HFFc6 (cell line): ENCODE results near the gene DPYSL4. TPM values are rescaled to one million over a fixed set of nuclear protein-coding genes. Genes with fewer than 3 reads are reported as not detected.

Experiments
- DNase-seq: peaks from one replicate; pipeline ENCODE4 v3.0.0-alpha.2; 2018
- H3K27ac Mint-ChIP-seq: 2 replicates; pipeline ENCODE4 v1.8.0; 2020; ENCODE audit warnings: mild to moderate bottlenecking, mixed read lengths
- H3K27me3 Mint-ChIP-seq: 2 replicates; pipeline ENCODE4 v1.8.0; 2021; ENCODE audit warnings: mild to moderate bottlenecking, moderate library complexity, mixed read lengths; ENCODE audit not compliant: insufficient read depth
- H3K36me3 Mint-ChIP-seq: 2 replicates; pipeline ENCODE4 v1.8.0; 2021; ENCODE audit warnings: low read depth, mixed read lengths
- H3K4me1 Mint-ChIP-seq: 2 replicates; pipeline ENCODE4 v1.8.0; 2020; ENCODE audit warnings: low read depth, mixed read lengths
- H3K4me3 Mint-ChIP-seq: 2 replicates; pipeline ENCODE4 v1.8.0; 2020; ENCODE audit warnings: mild to moderate bottlenecking, moderate library complexity, mixed read lengths
- H3K9me3 Mint-ChIP-seq: 2 replicates; pipeline ENCODE4 v1.8.0; 2020; ENCODE audit warnings: mild to moderate bottlenecking, mixed read lengths
- total RNA-seq, 6 experiments: library from RNA; stranded (reverse); fragmentation: NEBNext Ultra II Directional; extraction: Animal tissue kit (Norgen Biotek cat#: 25700); gene quantifications; 2 replicates in 1 of 6; 3 replicates in 5 of 6; pipeline ENCODE4 v1.2.3, GENCODE V29; 2021
- TF ChIP-seq, protein P1 (sequence below): fragments of 200-600 bp; sonication (generic); IDR thresholded peaks from 2 replicates; pipeline ENCODE4 v1.5.0; 2021; ENCODE audit warnings: antibody characterized with exemption, mild to moderate bottlenecking

Gene DPYSL4
- total RNA-seq, 6 experiments from 2014 or later, result 0.13 to 2.4 (median 0.34) TPM

DNA sequence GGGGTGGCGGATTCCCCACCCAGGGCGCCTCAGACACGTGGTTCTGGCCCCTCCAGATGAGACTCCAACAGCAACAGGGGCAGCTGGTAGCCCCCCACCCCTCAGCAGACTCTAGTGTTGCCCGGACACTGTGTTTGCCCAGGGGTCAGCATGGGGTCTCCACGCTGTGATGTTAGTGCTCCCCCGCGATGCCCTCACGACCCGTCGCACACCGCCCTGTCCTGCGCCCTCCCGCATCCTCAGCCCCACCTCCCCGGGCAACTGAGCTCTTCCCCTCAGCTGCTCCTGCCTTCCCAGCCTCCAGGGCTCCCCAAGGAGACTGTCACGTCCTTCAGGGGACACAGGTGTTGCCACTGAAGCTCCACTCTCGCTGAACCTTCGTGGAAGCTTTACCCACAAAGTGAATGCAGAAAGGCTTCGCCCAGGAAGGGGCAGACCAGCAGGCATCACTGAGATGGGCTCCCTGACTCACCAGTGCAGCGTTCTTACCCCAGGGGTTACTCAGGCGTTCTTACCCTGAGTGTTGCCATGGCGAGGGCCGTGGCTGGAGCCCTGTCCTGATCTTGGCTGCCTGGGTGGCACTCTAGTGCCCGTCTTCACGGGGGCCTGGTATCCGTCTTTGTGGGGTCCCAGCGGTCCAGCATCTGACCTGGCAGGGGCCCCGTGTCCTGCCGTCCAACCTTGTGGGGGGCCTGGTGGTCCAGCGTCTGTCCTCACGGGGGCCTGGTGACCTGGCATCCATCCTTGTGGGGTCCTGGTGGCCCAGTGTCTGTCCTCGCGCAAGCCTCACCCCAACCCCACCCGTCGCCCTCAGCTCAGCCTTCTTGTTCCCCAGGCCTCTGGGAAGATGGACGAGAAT, 14.6 kb downstream of the DPYSL4 start:
- TF ChIP-seq, protein P1, sequence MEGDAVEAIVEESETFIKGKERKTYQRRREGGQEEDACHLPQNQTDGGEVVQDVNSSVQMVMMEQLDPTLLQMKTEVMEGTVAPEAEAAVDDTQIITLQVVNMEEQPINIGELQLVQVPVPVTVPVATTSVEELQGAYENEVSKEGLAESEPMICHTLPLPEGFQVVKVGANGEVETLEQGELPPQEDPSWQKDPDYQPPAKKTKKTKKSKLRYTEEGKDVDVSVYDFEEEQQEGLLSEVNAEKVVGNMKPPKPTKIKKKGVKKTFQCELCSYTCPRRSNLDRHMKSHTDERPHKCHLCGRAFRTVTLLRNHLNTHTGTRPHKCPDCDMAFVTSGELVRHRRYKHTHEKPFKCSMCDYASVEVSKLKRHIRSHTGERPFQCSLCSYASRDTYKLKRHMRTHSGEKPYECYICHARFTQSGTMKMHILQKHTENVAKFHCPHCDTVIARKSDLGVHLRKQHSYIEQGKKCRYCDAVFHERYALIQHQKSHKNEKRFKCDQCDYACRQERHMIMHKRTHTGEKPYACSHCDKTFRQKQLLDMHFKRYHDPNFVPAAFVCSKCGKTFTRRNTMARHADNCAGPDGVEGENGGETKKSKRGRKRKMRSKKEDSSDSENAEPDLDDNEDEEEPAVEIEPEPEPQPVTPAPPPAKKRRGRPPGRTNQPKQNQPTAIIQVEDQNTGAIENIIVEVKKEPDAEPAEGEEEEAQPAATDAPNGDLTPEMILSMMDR, result no peak
- no peaks in the 10 kb centered on the region for H3K4me1 Mint-ChIP-seq
- H3K9me3 Mint-ChIP-seq, result no peaks in the 10 kb centered on the region
- peaks cover under 1% of the 10 kb centered on the region; the same call in 1 of the 2 replicates for H3K27me3 Mint-ChIP-seq
- no peak for DNase-seq
- no peaks in the 10 kb centered on the region for H3K36me3 Mint-ChIP-seq
- H3K4me3 Mint-ChIP-seq, result no peak overlapping the region
- H3K27ac Mint-ChIP-seq, result no peak overlapping the region

DNA sequence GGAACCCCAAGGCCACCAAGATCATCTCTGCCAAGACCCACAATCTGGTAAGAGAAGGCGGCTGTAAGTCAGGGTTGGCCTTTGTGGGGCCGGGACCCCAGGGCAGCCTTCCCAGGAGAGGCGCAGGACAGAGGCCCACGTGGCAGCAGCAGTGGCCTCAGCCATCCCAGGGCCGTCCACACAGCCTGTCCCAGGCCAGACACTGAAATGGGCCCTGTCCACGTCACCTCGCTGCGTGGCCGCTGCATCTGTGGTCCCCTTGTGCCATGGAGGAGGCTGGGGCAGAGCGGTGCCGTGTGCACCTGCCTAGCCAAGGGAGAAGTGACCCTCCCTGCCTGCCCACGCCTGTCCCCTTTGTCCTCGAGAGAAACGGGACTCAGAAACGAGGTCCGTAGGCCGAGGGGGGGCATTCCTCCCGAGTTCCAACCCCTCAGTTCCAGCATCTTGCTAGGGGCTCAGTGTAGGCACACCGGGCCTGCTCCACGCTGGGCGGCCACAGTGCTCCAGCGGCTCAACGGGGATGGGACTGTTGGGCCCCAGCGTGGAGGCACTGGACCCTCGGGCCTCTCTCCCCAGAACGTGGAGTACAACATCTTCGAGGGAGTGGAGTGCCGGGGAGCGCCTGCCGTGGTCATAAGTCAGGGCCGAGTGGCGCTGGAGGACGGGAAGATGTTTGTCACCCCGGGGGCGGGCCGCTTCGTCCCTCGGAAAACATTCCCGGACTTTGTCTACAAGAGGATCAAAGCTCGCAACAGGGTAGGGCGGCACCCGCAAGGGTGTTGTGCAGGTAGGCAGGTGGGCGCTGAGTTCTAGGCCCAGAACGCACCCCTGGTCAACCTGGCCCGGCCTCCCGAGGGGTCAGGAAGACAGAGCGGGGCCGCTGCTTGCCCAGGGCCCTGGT, 15.6 kb downstream of the DPYSL4 start:
- TF ChIP-seq, protein P1, result no peak
- H3K4me1 Mint-ChIP-seq, result no peaks in the 10 kb centered on the region
- DNase-seq, result no peak
- H3K27me3 Mint-ChIP-seq, result peaks cover 4% of the 10 kb centered on the region
- H3K9me3 Mint-ChIP-seq, result no peaks in the 10 kb centered on the region
- H3K27ac Mint-ChIP-seq, result no peak overlapping the region
- no peak overlapping the region for H3K4me3 Mint-ChIP-seq
- H3K36me3 Mint-ChIP-seq, result no peaks in the 10 kb centered on the region

DNA sequence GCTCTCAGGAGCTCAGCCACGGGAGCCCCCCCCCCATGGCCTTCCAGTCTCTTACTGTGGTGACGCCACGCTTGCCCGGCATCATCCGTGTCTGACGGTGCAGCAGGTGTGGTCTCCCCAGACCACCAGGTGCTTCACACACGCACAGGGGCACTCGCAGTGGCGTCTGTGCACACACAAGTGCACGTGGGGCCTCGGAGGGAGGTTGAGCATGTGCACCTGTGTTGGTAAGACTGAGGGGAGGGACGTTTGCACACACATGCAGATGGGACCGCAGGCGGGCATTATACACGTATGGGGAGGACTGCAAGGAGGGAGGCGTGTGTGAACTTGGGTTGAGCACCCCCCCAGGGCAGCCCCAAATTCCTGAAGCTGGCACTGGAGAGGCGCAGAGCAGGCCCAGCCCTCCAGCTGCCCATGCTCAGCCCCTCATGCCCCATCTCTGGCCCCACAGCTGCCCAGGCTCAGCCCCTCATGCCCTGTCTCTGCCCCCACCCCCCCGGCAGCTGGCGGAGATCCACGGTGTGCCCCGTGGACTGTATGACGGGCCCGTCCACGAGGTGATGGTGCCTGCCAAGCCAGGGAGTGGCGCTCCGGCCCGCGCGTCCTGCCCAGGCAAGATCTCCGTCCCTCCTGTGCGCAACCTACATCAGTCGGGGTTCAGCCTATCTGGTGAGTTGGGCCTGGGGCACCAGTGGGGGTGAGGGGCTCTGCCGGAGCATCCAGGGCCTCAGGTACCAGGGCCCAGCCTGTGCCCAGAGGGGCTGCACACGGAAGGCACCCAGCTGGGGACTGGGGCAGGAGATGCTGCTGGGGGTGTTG, 16.7 kb downstream of the DPYSL4 start:
- Mint-ChIP-seq H3K4me3 (no peak overlapping the region), H3K9me3 (no peaks in the 10 kb centered on the region), H3K27me3 (peaks cover 4% of the 10 kb centered on the region), H3K4me1 (no peaks in the 10 kb centered on the region), H3K36me3 (no peaks in the 10 kb centered on the region), H3K27ac (no peak overlapping the region)
- DNase-seq, result no peak
- TF ChIP-seq, protein P1, result no peak

DNA sequence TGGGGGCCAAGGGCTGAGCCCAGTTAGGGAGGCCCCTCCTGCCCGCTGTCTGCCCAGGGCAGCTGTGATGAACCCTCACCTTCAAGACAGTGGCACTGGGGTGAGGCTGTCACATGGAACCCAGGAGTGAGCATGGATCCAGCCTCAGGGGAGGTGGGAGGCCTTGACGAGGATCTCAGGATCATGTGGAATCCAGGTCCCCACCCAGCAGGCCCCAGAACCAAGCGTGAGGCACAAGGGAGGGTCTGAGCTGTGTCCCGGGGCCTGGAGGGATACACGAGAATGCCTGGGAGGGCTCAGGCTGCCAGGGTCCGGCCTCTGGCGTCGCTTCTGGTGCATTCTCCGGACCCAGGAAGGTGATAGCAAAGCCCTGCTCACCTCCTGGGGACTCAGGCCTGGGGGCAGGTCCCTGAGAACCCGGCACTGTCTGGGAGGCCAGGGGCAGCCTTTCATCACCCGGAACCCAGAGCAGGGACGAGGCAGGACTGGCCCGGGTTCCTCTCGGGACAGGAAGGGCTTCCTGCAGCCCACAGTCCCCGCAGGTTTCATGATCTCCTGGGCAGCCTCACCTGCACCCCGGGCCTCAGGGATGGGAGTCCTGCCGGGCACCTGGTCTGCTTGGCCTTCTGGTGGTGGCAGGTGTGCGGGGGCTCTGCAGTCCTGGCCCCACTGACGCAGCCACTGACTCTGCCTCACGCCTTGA, 17.5 kb downstream of the DPYSL4 start:
- H3K4me1 Mint-ChIP-seq, result no peaks in the 10 kb centered on the region
- TF ChIP-seq, protein P1, result no peak
- no peak overlapping the region for H3K4me3 Mint-ChIP-seq
- no peak for DNase-seq
- no peaks in the 10 kb centered on the region for H3K36me3 Mint-ChIP-seq
- H3K9me3 Mint-ChIP-seq, result no peaks in the 10 kb centered on the region
- peaks cover 4% of the 10 kb centered on the region for H3K27me3 Mint-ChIP-seq
- no peak overlapping the region for H3K27ac Mint-ChIP-seq
